Endodermal cell (in vitro differentiated cells): Measurements from ENCODE around the gene ZC3H14. TPM values are rescaled to one million over a fixed set of nuclear protein-coding genes. Genes with fewer than 3 reads are reported as not detected.

Source experiments
- DNase-seq: peaks from one replicate; pipeline ENCODE4 v3.0.0-alpha.2; 2017
- H3K27ac ChIP-seq: 2 replicates; pipeline ENCODE4 v1.5.1; 2013; ENCODE audit warnings: mild to moderate bottlenecking, low read depth, low read length, moderate library complexity
- H3K27me3 ChIP-seq: 2 replicates; pipeline ENCODE4 v1.6.1; 2013; ENCODE audit warnings: mild to moderate bottlenecking, low read length, moderate library complexity; ENCODE audit not compliant: insufficient read depth, control insufficient read depth, poor library complexity, severe bottlenecking
- H3K36me3 ChIP-seq: 2 replicates; pipeline ENCODE4 v1.7.0; 2013; ENCODE audit warnings: mild to moderate bottlenecking, low read length, moderate library complexity; ENCODE audit not compliant: control insufficient read depth, insufficient read depth
- H3K4me1 ChIP-seq: one replicate; pipeline ENCODE4 v1.7.0; 2013; ENCODE audit warnings: low read length; ENCODE audit not compliant: control insufficient read depth, insufficient read depth
- H3K4me3 ChIP-seq: 2 replicates; pipeline ENCODE4 v1.5.1; 2013; ENCODE audit warnings: mild to moderate bottlenecking, low read length, moderate library complexity
- H3K9ac ChIP-seq: 2 replicates; pipeline ENCODE4 v1.6.1; 2013; ENCODE audit warnings: mild to moderate bottlenecking, low read length, moderate library complexity; ENCODE audit not compliant: poor library complexity, severe bottlenecking; ENCODE audit errors: extremely low read depth
- H3K9me3 ChIP-seq: 2 replicates; pipeline ENCODE4 v1.6.1; 2013; ENCODE audit warnings: mild to moderate bottlenecking, low read length, moderate library complexity; ENCODE audit not compliant: control insufficient read depth
- H3K27ac Mint-ChIP-seq: 2 replicates; pipeline ENCODE4 v1.8.0; 2020; ENCODE audit warnings: mixed read lengths
- H3K27me3 Mint-ChIP-seq: 2 replicates; pipeline ENCODE4 v1.8.0; 2021; ENCODE audit warnings: mild to moderate bottlenecking, mixed read lengths; ENCODE audit not compliant: insufficient read depth
- H3K36me3 Mint-ChIP-seq: 2 replicates; pipeline ENCODE4 v1.8.0; 2020; ENCODE audit warnings: low read depth, mixed read lengths
- H3K4me1 Mint-ChIP-seq: 2 replicates; pipeline ENCODE4 v1.8.0; 2020; ENCODE audit warnings: mixed read lengths
- H3K4me3 Mint-ChIP-seq: 2 replicates; pipeline ENCODE4 v1.8.0; 2020; ENCODE audit warnings: mild to moderate bottlenecking, moderate library complexity, mixed read lengths
- H3K9me3 Mint-ChIP-seq: 2 replicates; pipeline ENCODE4 v1.8.0; 2020; ENCODE audit warnings: mild to moderate bottlenecking, mixed read lengths
- CTCF ChIP-seq: fragments of 200-600 bp; sonication (generic); conservative IDR thresholded peaks from 2 replicates; pipeline ENCODE4 v1.5.0; 2021; ENCODE audit warnings: antibody characterized with exemption, mild to moderate bottlenecking
- WGBS, 2 experiments: methylation state at CpG; one replicate each; pipeline versions ENCODE4 v1.1.5 to v1.1.7; 2013; ENCODE audit warnings: missing lambda C conversion rate in 2 of 2, mixed read lengths in 1 of 2; ENCODE audit not compliant: insufficient coverage in 1 of 2, insufficient read length in 1 of 2; 5-methylcytosine and 5-hydroxymethylcytosine counted together
- total RNA-seq, 2 donors: library from RNA; stranded (reverse); fragmentation: NEBNext Ultra II Directional in 1 of 2; extraction: Animal tissue kit (Norgen Biotek cat#: 25700) in 1 of 2; gene quantifications; 2 replicates in 1 of 2; 3 replicates in 1 of 2; pipeline ENCODE4 v1.2.1, GENCODE V29; 2021

Gene ZC3H14
- total RNA-seq, 2 donors from 2014 or later: 111 to 142 TPM

DNA sequence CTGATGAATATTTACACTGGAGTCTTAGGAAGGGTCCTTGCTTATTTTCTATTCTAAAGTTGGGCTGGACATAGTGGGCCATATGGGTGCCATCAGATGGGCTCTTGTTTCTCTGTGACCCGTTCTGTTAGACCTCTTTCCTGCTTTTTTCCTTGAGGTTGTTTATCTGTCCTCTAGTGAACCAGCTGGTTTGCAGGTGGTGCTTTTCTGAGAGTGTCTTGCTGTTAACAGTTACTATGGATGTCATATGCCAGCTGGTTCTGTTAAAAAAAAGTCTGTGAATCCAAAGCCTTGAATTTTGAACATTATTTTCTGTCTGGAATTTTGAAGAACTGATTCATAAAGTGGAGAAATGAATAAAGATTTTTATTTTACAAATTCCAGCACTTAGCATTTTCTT is 29.2 kb downstream of the ZC3H14 start:
- H3K27me3 Mint-ChIP-seq: no peaks in the 10 kb centered on the region
- H3K36me3 Mint-ChIP-seq: peaks cover 80% of the 10 kb centered on the region
- TF ChIP-seq CTCF: no peak
- no peaks in the 10 kb centered on the region for H3K9me3 ChIP-seq
- H3K4me1 ChIP-seq: no peaks in the 10 kb centered on the region
- H3K27ac ChIP-seq: no peak overlapping the region
- H3K9me3 Mint-ChIP-seq: no peaks in the 10 kb centered on the region
- no peak overlapping the region for H3K27ac Mint-ChIP-seq
- H3K4me3 Mint-ChIP-seq: no peak overlapping the region
- no peak for DNase-seq
- peaks cover 2% of the 10 kb centered on the region for H3K4me1 Mint-ChIP-seq
- no peak overlapping the region for H3K4me3 ChIP-seq
- peaks cover 90% of the 10 kb centered on the region for H3K36me3 ChIP-seq
- H3K9ac ChIP-seq: no peak overlapping the region
- 100% methylated on average over 1 of the region's 1 CpG for WGBS, 2 experiments
- H3K27me3 ChIP-seq: no peaks in the 10 kb centered on the region

- DNase-seq: no peak
- Mint-ChIP-seq H3K27me3 (no peaks in the 10 kb centered on the region), H3K4me3 (no peak overlapping the region), H3K36me3 (peaks cover 91% of the 10 kb centered on the region), H3K4me1 (peaks cover 8% of the 10 kb centered on the region), H3K27ac (peak overlapping the region; percentile 59), H3K9me3 (no peaks in the 10 kb centered on the region)
- TF ChIP-seq CTCF: no peak
- no peaks in the 10 kb centered on the region for H3K27me3 ChIP-seq
- H3K27ac ChIP-seq: no peak overlapping the region
- H3K36me3 ChIP-seq: peaks cover 86% of the 10 kb centered on the region
- H3K4me3 ChIP-seq: no peak overlapping the region
- no peak overlapping the region for H3K9ac ChIP-seq
- no peaks in the 10 kb centered on the region for H3K9me3 ChIP-seq
- no peaks in the 10 kb centered on the region for H3K4me1 ChIP-seq
- WGBS, 2 experiments: 94 to 95% methylated on average over 3 to 4 of the region's 4 CpGs
These were observed 34.2 kb downstream of the ZC3H14 start for GRCh38 chr14:88597038-88597437.

DNA sequence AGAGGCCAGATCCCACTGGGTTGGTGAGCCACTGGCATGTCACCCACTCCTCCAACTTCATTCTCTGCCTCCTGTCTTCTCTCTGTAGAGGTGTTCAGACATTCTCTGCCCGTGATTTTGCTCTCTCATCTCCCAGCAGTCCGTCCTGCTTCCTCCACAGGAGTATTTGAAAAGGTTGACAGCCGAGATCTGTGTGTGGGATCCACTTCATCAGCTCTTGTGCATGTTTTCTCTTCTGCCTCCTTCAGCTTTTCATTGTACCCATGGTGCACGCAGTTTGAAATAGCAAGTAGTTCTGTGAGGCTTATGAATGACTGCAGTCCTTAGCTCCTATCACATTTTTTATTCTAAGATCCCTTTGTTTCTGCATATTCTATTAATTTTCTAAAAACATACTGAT is 34.8 kb downstream of the ZC3H14 start:
- H3K4me3 ChIP-seq: no peak overlapping the region
- no peaks in the 10 kb centered on the region for H3K27me3 ChIP-seq
- Mint-ChIP-seq H3K4me1 (peaks cover 8% of the 10 kb centered on the region), H3K4me3 (no peak overlapping the region), H3K27me3 (no peaks in the 10 kb centered on the region), H3K9me3 (no peaks in the 10 kb centered on the region), H3K27ac (peak overlapping the region; percentile 59), H3K36me3 (peaks cover 92% of the 10 kb centered on the region)
- no peaks in the 10 kb centered on the region for H3K9me3 ChIP-seq
- DNase-seq: no peak
- no peaks in the 10 kb centered on the region for H3K4me1 ChIP-seq
- H3K9ac ChIP-seq: no peak overlapping the region
- H3K27ac ChIP-seq: no peak overlapping the region
- peaks cover 89% of the 10 kb centered on the region for H3K36me3 ChIP-seq
- 93 to 100% methylated on average over 4 of the region's 4 CpGs for WGBS, 2 experiments
- TF ChIP-seq CTCF: no peak
